Panc1 (cell line): ENCODE results near the gene DIP2C. TPM values are rescaled to one million over a fixed set of nuclear protein-coding genes. Genes with fewer than 3 reads are reported as not detected.

Experiments
- ATAC-seq: fragments of 200-7000 bp; cut with Tn5 transposase; 2 replicates; pipeline ENCODE4 v1.9.1; 2020; ENCODE audit warnings: mild to moderate bottlenecking, moderate library complexity
- BruUV-seq: library from RNA; stranded (reverse); fragments of 400-500 nt; replicated peaks from 2 replicates; lab custom pipeline; 2021; lab: Mats Ljungman, UMichigan
- CTCF ChIA-PET: fragments of 300-600 bp; sonication (Branson Sonifier 250); formaldehyde crosslinking; loops from one replicate; lab custom pipeline; 2022; ENCODE audit warnings: antibody characterized with exemption; lab: Charles Lee
- POLR2A ChIA-PET: fragments of 300-600 bp; sonication (Branson Sonifier 250); formaldehyde crosslinking; loops from one replicate; lab custom pipeline; 2022; ENCODE audit warnings: antibody characterized with exemption; lab: Charles Lee
- DNase-seq: peaks from one replicate; pipeline ENCODE4 v3.0.0-alpha.2; 2010; ENCODE audit warnings: low read depth, low spot score
- H3K27ac ChIP-seq: 2 replicates; pipeline ENCODE4 v1.5.1; 2011; ENCODE audit warnings: mild to moderate bottlenecking, low read length, inconsistent platforms
- H3K27me3 ChIP-seq: fragments of 200-500 bp; sonication (Bioruptor generic); 2 replicates; pipeline ENCODE4 v1.6.0; 2014; ENCODE audit warnings: low read length, inconsistent platforms; ENCODE audit not compliant: control insufficient read depth, insufficient read depth
- H3K36me3 ChIP-seq: fragments of 200-500 bp; sonication (Bioruptor generic); 2 replicates; pipeline ENCODE4 v1.5.1; 2014; ENCODE audit warnings: inconsistent platforms, mild to moderate bottlenecking, low read length, moderate library complexity; ENCODE audit not compliant: control insufficient read depth, insufficient read depth
- H3K4me1 ChIP-seq: 2 replicates; pipeline ENCODE4 v1.5.1; 2011; ENCODE audit warnings: inconsistent platforms, mild to moderate bottlenecking, low read length, moderate library complexity; ENCODE audit not compliant: control insufficient read depth, insufficient read depth
- H3K4me3 ChIP-seq, 2 experiments: 2 replicates each; pipeline ENCODE4 v1.5.1; 2011 to 2012; ENCODE audit warnings: low read depth in 2 of 2, low read length in 2 of 2, mild to moderate bottlenecking in 2 of 2, inconsistent platforms in 1 of 2, moderate library complexity in 1 of 2
- H3K9me3 ChIP-seq: fragments of 200-500 bp; sonication (Bioruptor generic); 2 replicates; pipeline ENCODE4 v1.5.1; 2014; ENCODE audit warnings: low read depth, mild to moderate bottlenecking, inconsistent platforms, low read length, moderate library complexity; ENCODE audit not compliant: control insufficient read depth, insufficient read depth
- CTCF ChIP-seq: fragments of 450-650 bp; IDR thresholded peaks from 2 replicates; pipeline ENCODE4 v1.5.1; 2017; ENCODE audit warnings: mild to moderate bottlenecking
- POLR2AphosphoS5 ChIP-seq: IDR thresholded peaks from 2 replicates; pipeline ENCODE4 v1.6.1; 2012; ENCODE audit warnings: mild to moderate bottlenecking, low read depth, low read length, moderate library complexity
- REST ChIP-seq, 2 experiments: IDR thresholded peaks; 2 replicates each; pipeline ENCODE4 v1.6.1; 2011 to 2012; ENCODE audit warnings: low read depth in 2 of 2, control low read depth in 1 of 2, low read length in 1 of 2, mild to moderate bottlenecking in 1 of 2, moderate library complexity in 1 of 2; ENCODE audit not compliant: insufficient read depth in 1 of 2
- SIN3A ChIP-seq: IDR thresholded peaks from 2 replicates; pipeline ENCODE4 v1.6.1; 2012; ENCODE audit warnings: low read depth, mild to moderate bottlenecking, low read length, moderate library complexity, borderline replicate concordance; ENCODE audit not compliant: insufficient read depth
- TCF7L2 ChIP-seq: IDR thresholded peaks from 2 replicates; pipeline ENCODE4 v1.6.1; 2011; ENCODE audit warnings: mild to moderate bottlenecking, low read depth, low read length, inconsistent platforms
- in situ Hi-C: cut with HindIII; loops from 2 replicates; pipeline ENCODE4 v1.10.0; 2016; ENCODE audit warnings: low sequenced_read_pairs, low pct_unique_long_range_greater_than_20kb
- intact Hi-C: fragments of 100-400 bp; cut with micrococcal nuclease; formaldehyde crosslinking; loops from one replicate; pipeline ENCODE4 v1.10.0; 2022; ENCODE audit not compliant: unreplicated experiment
- total RNA-seq: library from RNA; stranded (reverse); gene quantifications from one replicate; pipeline ENCODE4 v1.2.1, GENCODE V29; 2021; ENCODE audit not compliant: unreplicated experiment

The DIP2C gene
- total RNA-seq, 1 experiment from 2014 or later, result 13.2 TPM

- BruUV-seq, result no TSS peak
- no peaks in the 10 kb centered on the region for H3K36me3 ChIP-seq
- no peaks in the 10 kb centered on the region for H3K27me3 ChIP-seq
- ChIA-PET CTCF (no interaction called here), POLR2A (no interaction called here)
- no peaks in the 10 kb centered on the region for H3K9me3 ChIP-seq
- no peak overlapping the region for H3K4me3 ChIP-seq
- no peak for DNase-seq
- H3K4me1 ChIP-seq, result no peaks in the 10 kb centered on the region
- no peak overlapping the region for H3K27ac ChIP-seq
- no peak for TF ChIP-seq TCF7L2
- no peak for TF ChIP-seq REST (IDR thresholded peaks at IDR 0.05; ENCODE audit: insufficient read depth in 1 of 2, low read depth in 2 of 2, low read length in 1 of 2)
- TF ChIP-seq POLR2AphosphoS5, result no peak
- no peak for TF ChIP-seq SIN3A
- TF ChIP-seq CTCF, result no peak
- intact Hi-C loops, result no loop called here
- ATAC-seq, result no peak
- in situ Hi-C loops, result no loop called here
These were observed 53.3 kb downstream of the DIP2C start for GRCh38 chr10:636016-636730.

GRCh38 chr10:635088-635861 is 54.2 kb downstream of the DIP2C start:
- ATAC-seq (no peak; the same call in 1 of the 2 replicates), DNase-seq (no peak)
- TF ChIP-seq TCF7L2, result no peak
- TF ChIP-seq CTCF, result no peak
- no peak for TF ChIP-seq REST (IDR thresholded peaks at IDR 0.05; ENCODE audit: insufficient read depth in 1 of 2, low read depth in 2 of 2, low read length in 1 of 2)
- TF ChIP-seq SIN3A, result no peak
- TF ChIP-seq POLR2AphosphoS5, result no peak
- no peaks in the 10 kb centered on the region for H3K4me1 ChIP-seq
- H3K4me3 ChIP-seq, result no peak overlapping the region
- BruUV-seq, result no TSS peak
- intact Hi-C loops, result no loop called here
- no peaks in the 10 kb centered on the region for H3K9me3 ChIP-seq
- ChIA-PET POLR2A (no interaction called here), CTCF (no interaction called here)
- in situ Hi-C loops, result no loop called here
- no peak overlapping the region for H3K27ac ChIP-seq
- no peaks in the 10 kb centered on the region for H3K27me3 ChIP-seq
- H3K36me3 ChIP-seq, result no peaks in the 10 kb centered on the region
